HEK293 (cell line): ENCODE results near the gene BCL11A.

Experiments
- CTCF ChIA-PET: fragments of 350-600 bp; formaldehyde crosslinking; extraction: SDS; loops from one replicate; lab custom pipeline; 2021; ENCODE audit warnings: antibody characterized with exemption; lab: Yijun Ruan, JAX
- POLR2A ChIA-PET: fragments of 300-600 bp; formaldehyde crosslinking; extraction: SDS; loops from one replicate; lab custom pipeline; 2020; ENCODE audit warnings: antibody characterized with exemption, inconsistent platforms; lab: Yijun Ruan, JAX
- H3K27ac ChIP-seq: fragments of 200-500 bp; sonication (Bioruptor generic); 2 replicates; pipeline ENCODE4 v1.5.1; 2014; ENCODE audit warnings: low read depth, low read length, control low read depth, inconsistent platforms; ENCODE audit errors: extremely low read depth
- H3K36me3 ChIP-seq, 2 experiments: fragments of 200-500 bp in 1 of 2; sonication (Bioruptor generic) in 1 of 2; 1 replicate in 1 of 2; 2 replicates in 1 of 2; pipeline ENCODE4 v1.5.1; 2014 to 2017; ENCODE audit warnings: inconsistent platforms in 2 of 2, low read length in 2 of 2; ENCODE audit not compliant: control insufficient read depth in 2 of 2, insufficient read depth in 1 of 2
- H3K4me1 ChIP-seq: fragments of 200-500 bp; sonication (Bioruptor generic); 2 replicates; pipeline ENCODE4 v1.5.1; 2014; ENCODE audit warnings: mild to moderate bottlenecking, low read length, inconsistent platforms; ENCODE audit not compliant: control insufficient read depth, insufficient read depth
- H3K4me3 ChIP-seq: 2 replicates; pipeline ENCODE4 v1.5.1; 2011; ENCODE audit warnings: low read depth, mild to moderate bottlenecking, control low read depth, low read length, moderate library complexity
- H3K9me3 ChIP-seq: fragments of 200-500 bp; sonication (Bioruptor generic); 2 replicates; pipeline ENCODE4 v1.5.1; 2014; ENCODE audit warnings: low read depth, low read length, inconsistent platforms; ENCODE audit not compliant: control insufficient read depth, insufficient read depth
- BCL11A ChIP-seq: fragments of 450-650 bp; formaldehyde crosslinking; IDR thresholded peaks from 2 replicates; pipeline ENCODE4 v1.5.1; 2016; ENCODE audit warnings: low read depth, missing biosample characterization, missing genetic modification characterization
- BCL11B ChIP-seq: fragments of 450-650 bp; formaldehyde crosslinking; IDR thresholded peaks from 2 replicates; pipeline ENCODE4 v1.5.1; 2016; ENCODE audit warnings: low read depth, missing biosample characterization, missing genetic modification characterization
- CTCF ChIP-seq: fragments of 450-650 bp; formaldehyde crosslinking; IDR thresholded peaks from 2 replicates; pipeline ENCODE4 v1.5.1; 2016; ENCODE audit warnings: missing biosample characterization, missing genetic modification characterization
- GLI4 ChIP-seq: fragments of 450-650 bp; formaldehyde crosslinking; IDR thresholded peaks from 2 replicates; pipeline ENCODE4 v1.5.1; 2016; ENCODE audit warnings: missing biosample characterization, missing genetic modification characterization
- GLIS1 ChIP-seq: fragments of 450-650 bp; formaldehyde crosslinking; IDR thresholded peaks from 2 replicates; pipeline ENCODE4 v1.5.1; 2016; ENCODE audit warnings: missing biosample characterization, missing genetic modification characterization
- KLF10 ChIP-seq: fragments of 450-650 bp; IDR thresholded peaks from 2 replicates; pipeline ENCODE4 v1.5.1; 2018; ENCODE audit warnings: missing biosample characterization, mild to moderate bottlenecking, missing genetic modification characterization
- KLF9 ChIP-seq: fragments of 450-650 bp; formaldehyde crosslinking; IDR thresholded peaks from 2 replicates; pipeline ENCODE4 v1.5.1; 2016; ENCODE audit warnings: missing biosample characterization, missing genetic modification characterization, low read depth
- SCRT2 ChIP-seq: fragments of 450-650 bp; formaldehyde crosslinking; IDR thresholded peaks from 2 replicates; pipeline ENCODE4 v1.5.1; 2016; ENCODE audit warnings: missing biosample characterization, missing genetic modification characterization
- SP3 ChIP-seq: fragments of 450-650 bp; formaldehyde crosslinking; IDR thresholded peaks from 2 replicates; pipeline ENCODE4 v1.5.1; 2016; ENCODE audit warnings: missing biosample characterization, missing genetic modification characterization
- ZFHX2 ChIP-seq: fragments of 450-650 bp; formaldehyde crosslinking; conservative IDR thresholded peaks from 2 replicates; pipeline ENCODE4 v1.5.1; 2016; ENCODE audit warnings: missing biosample characterization, missing genetic modification characterization
- ZNF10 ChIP-seq: fragments of 450-650 bp; formaldehyde crosslinking; IDR thresholded peaks from 2 replicates; pipeline ENCODE4 v1.5.1; 2017; ENCODE audit warnings: missing biosample characterization, missing genetic modification characterization
- ZNF114 ChIP-seq: fragments of 450-650 bp; formaldehyde crosslinking; IDR thresholded peaks from 2 replicates; pipeline ENCODE4 v1.5.0; 2017; ENCODE audit warnings: missing biosample characterization, missing genetic modification characterization
- ZNF140 ChIP-seq: fragments of 450-650 bp; formaldehyde crosslinking; IDR thresholded peaks from 2 replicates; pipeline ENCODE4 v1.5.1; 2016; ENCODE audit warnings: missing biosample characterization, missing genetic modification characterization
- ZNF155 ChIP-seq: fragments of 450-650 bp; formaldehyde crosslinking; IDR thresholded peaks from 2 replicates; pipeline ENCODE4 v1.5.1; 2016; ENCODE audit warnings: missing biosample characterization, missing genetic modification characterization
- ZNF157 ChIP-seq: fragments of 450-650 bp; formaldehyde crosslinking; IDR thresholded peaks from 2 replicates; pipeline ENCODE4 v1.5.1; 2016; ENCODE audit warnings: missing biosample characterization, missing genetic modification characterization
- ZNF202 ChIP-seq: fragments of 450-650 bp; formaldehyde crosslinking; IDR thresholded peaks from 2 replicates; pipeline ENCODE4 v1.5.1; 2016; ENCODE audit warnings: missing biosample characterization, missing genetic modification characterization, borderline replicate concordance
- ZNF274 ChIP-seq, 2 experiments: fragments of 200-500 bp in 1 of 2; fragments of 450-650 bp in 1 of 2; sonication (Bioruptor generic) in 1 of 2; formaldehyde crosslinking in 1 of 2; IDR thresholded peaks; 2 replicates each; pipeline versions ENCODE4 v1.5.1 to v1.6.1; 2014 to 2016; ENCODE audit warnings: borderline replicate concordance in 1 of 2, inconsistent platforms in 1 of 2, low read length in 1 of 2, missing biosample characterization in 1 of 2, missing genetic modification characterization in 1 of 2
- ZNF335 ChIP-seq: fragments of 450-650 bp; formaldehyde crosslinking; conservative IDR thresholded peaks from 2 replicates; pipeline ENCODE4 v1.5.1; 2016; ENCODE audit warnings: missing biosample characterization, missing genetic modification characterization
- ZNF354C ChIP-seq: fragments of 450-650 bp; formaldehyde crosslinking; IDR thresholded peaks from 2 replicates; pipeline ENCODE4 v1.5.1; 2016; ENCODE audit warnings: missing biosample characterization, missing genetic modification characterization, low read depth, borderline replicate concordance
- ZNF433 ChIP-seq: fragments of 450-650 bp; formaldehyde crosslinking; IDR thresholded peaks from 2 replicates; pipeline ENCODE4 v1.5.1; 2016; ENCODE audit warnings: missing biosample characterization, missing genetic modification characterization, low read depth
- ZNF449 ChIP-seq: fragments of 450-650 bp; formaldehyde crosslinking; IDR thresholded peaks from 2 replicates; pipeline ENCODE4 v1.5.1; 2017; ENCODE audit warnings: missing biosample characterization, mild to moderate bottlenecking, missing genetic modification characterization, moderate library complexity
- ZNF501 ChIP-seq: fragments of 450-650 bp; formaldehyde crosslinking; IDR thresholded peaks from 2 replicates; pipeline ENCODE4 v1.5.1; 2016; ENCODE audit warnings: missing biosample characterization, missing genetic modification characterization
- ZNF510 ChIP-seq: fragments of 450-650 bp; formaldehyde crosslinking; IDR thresholded peaks from 2 replicates; pipeline ENCODE4 v1.5.1; 2018; ENCODE audit warnings: mild to moderate bottlenecking, missing genetic modification characterization, missing biosample characterization; ENCODE audit not compliant: insufficient replicate concordance
- ZNF560 ChIP-seq: fragments of 450-650 bp; formaldehyde crosslinking; IDR thresholded peaks from 2 replicates; pipeline ENCODE4 v1.5.1; 2017; ENCODE audit warnings: missing biosample characterization, missing genetic modification characterization, borderline replicate concordance
- ZNF561 ChIP-seq: fragments of 450-650 bp; IDR thresholded peaks from 2 replicates; pipeline ENCODE4 v1.5.1; 2018; ENCODE audit warnings: missing biosample characterization, missing genetic modification characterization, borderline replicate concordance
- ZNF645 ChIP-seq: fragments of 450-650 bp; formaldehyde crosslinking; IDR thresholded peaks from 2 replicates; pipeline ENCODE4; 2016; ENCODE audit warnings: missing biosample characterization, missing genetic modification characterization
- ZNF654 ChIP-seq: fragments of 450-650 bp; formaldehyde crosslinking; IDR thresholded peaks from 2 replicates; pipeline ENCODE4 v1.5.1; 2016; ENCODE audit warnings: low read depth, missing biosample characterization, missing genetic modification characterization
- ZNF677 ChIP-seq: fragments of 450-650 bp; IDR thresholded peaks from 2 replicates; pipeline ENCODE4 v1.5.0; 2018; ENCODE audit warnings: missing biosample characterization, mild to moderate bottlenecking, missing genetic modification characterization, moderate library complexity
- ZNF692 ChIP-seq: fragments of 450-650 bp; formaldehyde crosslinking; IDR thresholded peaks from 2 replicates; pipeline ENCODE4 v1.5.1; 2016; ENCODE audit warnings: missing biosample characterization, missing genetic modification characterization
- TF ChIP-seq, protein P1 (sequence below): sonication (generic); formaldehyde crosslinking; IDR thresholded peaks from 2 replicates; pipeline ENCODE4 v1.8.1; 2022; ENCODE audit warnings: mild to moderate bottlenecking, moderate library complexity, missing genetic modification reagents

Gene BCL11A

DNA sequence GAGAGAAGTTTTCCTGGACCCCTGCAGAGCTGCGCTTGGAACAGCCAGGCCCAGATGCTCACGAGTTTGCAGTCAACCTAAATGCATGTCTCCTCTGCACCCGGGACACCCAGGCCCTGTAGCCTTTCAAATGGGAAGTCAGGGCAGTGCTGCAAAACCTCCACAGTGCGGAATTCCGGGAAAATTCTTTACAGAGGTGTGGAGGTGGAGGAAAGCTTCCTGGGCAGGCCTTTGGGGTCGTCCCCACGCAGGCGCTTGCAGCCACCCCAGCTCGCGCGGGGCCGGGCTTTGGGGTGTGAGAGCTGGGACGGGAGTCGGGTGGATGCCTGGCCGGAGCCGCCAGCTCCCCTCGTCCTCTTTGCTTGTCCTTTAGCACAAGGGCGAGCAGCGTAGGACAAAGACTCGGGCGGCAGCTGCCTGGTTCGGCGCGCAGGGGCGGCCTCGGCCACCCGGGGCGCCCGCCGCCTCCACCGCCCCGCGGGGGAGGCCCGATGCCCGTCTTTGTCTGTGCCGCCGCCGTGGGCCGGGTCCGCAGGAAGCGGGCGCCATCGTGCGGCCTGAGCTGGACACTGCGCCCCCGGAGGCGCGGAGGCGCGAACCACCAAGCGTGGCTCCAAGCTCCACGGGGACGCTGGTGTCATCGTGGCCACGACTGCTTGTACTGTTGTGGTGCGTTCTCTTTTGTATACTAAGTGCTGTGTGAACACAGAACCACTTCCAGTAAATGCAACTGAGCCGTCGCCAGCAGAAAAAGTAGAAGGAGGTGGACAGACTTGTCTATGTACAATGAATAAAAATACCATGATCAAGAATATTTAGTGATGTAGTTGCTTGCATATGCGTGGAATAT lies 28.2 kb upstream of the BCL11A start:
- Histone ChIP-seq H3K27ac (peak overlapping the region; percentile 48; the same call in 1 of the 2 replicates), H3K9me3 (no peaks in the 10 kb centered on the region), H3K4me1 (peaks cover 6% of the 10 kb centered on the region), H3K4me3 (peak overlapping the region; percentile 31), H3K36me3 (no peaks in the 10 kb centered on the region)
- ChIA-PET CTCF (interaction anchor here (0.5 to 3.3 kb wide), 29 partner anchors 9 to 1817 kb away, joined by 3 to 52 read pairs (median 4); no protein-coding TSS in a partner anchor), POLR2A (interaction anchor here (1.2 kb wide), 1 partner anchor 28 kb away, joined by 4 read pairs; the partner anchor contains the start of gene BCL11A)
- TF ChIP-seq ZNF157 (tag by site-specific recombination) (no peak), SP3 (tag by site-specific recombination) (no peak), GLI4 (tag by site-specific recombination) (no peak), ZNF140 (tag by site-specific recombination) (no peak), ZFHX2 (tag by site-specific recombination) (peak; percentile 67), ZNF677 (no peak), ZNF114 (tag by site-specific recombination) (no peak), ZNF645 (no peak), KLF9 (tag by site-specific recombination) (no peak), ZNF692 (0 out of 2 replicates have a peak, but pooled peaks have one; percentile 16), CTCF (tag by site-specific recombination) (peak; percentile 92), ZNF202 (tag by site-specific recombination) (no peak), KLF10 (tag by site-specific recombination) (no peak), SCRT2 (tag by site-specific recombination) (no peak), ZNF274 (IDR thresholded peaks at IDR 0.05; ENCODE audit: low read length) (no peak), ZNF274 (tag by site-specific recombination; IDR thresholded peaks at IDR 0.05; ENCODE audit: borderline replicate concordance) (no peak), BCL11B (no peak), ZNF654 (peak; percentile 45), GLIS1 (tag by site-specific recombination) (peak; percentile 41; the same call in 1 of the 2 replicates), ZNF560 (no peak), ZNF561 (tag by site-specific recombination) (peak; percentile 61; the same call in 1 of the 2 replicates), ZNF433 (tag by site-specific recombination) (no peak), ZNF501 (tag by site-specific recombination) (no peak), ZNF155 (tag by site-specific recombination) (no peak), ZNF10 (tag by site-specific recombination) (no peak), ZNF449 (tag by site-specific recombination) (no peak), BCL11A (tag by site-specific recombination) (no peak), ZNF354C (tag by site-specific recombination) (no peak), ZNF335 (tag by site-specific recombination) (peak; percentile 82), ZNF510 (no peak)
- TF ChIP-seq, protein P1, sequence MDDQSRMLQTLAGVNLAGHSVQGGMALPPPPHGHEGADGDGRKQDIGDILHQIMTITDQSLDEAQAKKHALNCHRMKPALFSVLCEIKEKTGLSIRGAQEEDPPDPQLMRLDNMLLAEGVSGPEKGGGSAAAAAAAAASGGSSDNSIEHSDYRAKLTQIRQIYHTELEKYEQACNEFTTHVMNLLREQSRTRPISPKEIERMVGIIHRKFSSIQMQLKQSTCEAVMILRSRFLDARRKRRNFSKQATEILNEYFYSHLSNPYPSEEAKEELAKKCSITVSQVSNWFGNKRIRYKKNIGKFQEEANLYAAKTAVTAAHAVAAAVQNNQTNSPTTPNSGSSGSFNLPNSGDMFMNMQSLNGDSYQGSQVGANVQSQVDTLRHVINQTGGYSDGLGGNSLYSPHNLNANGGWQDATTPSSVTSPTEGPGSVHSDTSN (CRISPR knock-in tag): peak; percentile 51; the same call in 1 of the 2 replicates
